ENCODE data around the gene USP48. TPM values are rescaled to one million over a fixed set of nuclear protein-coding genes. Genes with fewer than 3 reads are reported as not detected.
A peak's percentile ranks its signal among the peaks of the same experiment; 100 is the strongest.

The USP48 gene
- total and polyA plus RNA-seq, 10 of the 15 experiments (the other 5 are each of a cell fraction or from before 2014, with no cell fraction given), result 21.2 to 115 (median 75.5) TPM

DNA sequence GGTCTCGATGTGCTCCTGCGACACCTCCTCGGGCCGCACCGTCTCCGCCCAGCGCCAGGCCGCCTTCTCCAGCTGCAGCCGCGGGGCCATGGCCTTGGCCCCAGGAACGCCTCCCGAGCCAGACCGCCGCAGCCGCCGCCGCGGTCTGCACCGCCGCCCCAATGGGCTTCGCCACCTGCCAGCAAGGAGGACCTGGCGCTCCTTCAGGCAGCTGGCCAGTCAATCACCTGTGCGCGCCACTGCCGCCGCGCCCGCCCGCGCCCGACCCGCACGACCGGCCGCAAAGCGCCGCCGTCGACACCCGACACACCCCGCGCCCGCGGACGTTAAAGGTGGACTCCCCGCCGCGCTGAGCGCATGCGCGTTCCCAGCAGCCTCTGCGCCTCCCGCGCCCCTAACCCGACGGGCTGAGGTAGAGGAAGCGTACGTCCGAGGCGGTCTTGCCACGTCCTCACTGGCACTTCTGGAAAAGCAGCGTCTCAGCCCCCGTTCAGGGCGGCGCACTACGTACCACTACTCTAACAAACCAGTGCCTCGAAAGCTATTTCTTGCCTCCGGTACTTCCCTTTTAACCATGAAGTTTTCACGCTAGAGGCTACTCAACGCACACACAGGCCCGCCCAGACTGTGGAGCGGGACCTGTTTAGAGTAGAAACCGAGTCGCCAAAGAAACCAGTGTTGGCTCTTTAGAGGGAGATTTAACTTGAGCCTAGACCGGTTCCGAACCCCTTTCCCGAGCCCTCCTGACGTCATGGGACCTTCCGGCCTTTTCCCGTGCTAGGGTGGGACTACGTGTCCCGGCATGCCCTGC is at the start of gene USP48 (continued):
- TF ChIP-seq IKZF1 (conservative IDR thresholded peaks at IDR 0.05) (peak; percentile 99), NFXL1 (IDR thresholded peaks at IDR 0.05; ENCODE audit: borderline replicate concordance) (no peak), POLR2AphosphoS2 (IDR thresholded peaks at IDR 0.05; ENCODE audit: low read depth, low read length) (peak; percentile 98), CEBPB (IDR thresholded peaks at IDR 0.05; ENCODE audit: borderline replicate concordance in 1 of 2, low read depth in 2 of 2, low read length in 2 of 2) (no peak), BHLHE40 (IDR thresholded peaks at IDR 0.05; ENCODE audit: borderline replicate concordance in 1 of 2, low read depth in 2 of 2, low read length in 1 of 2) (peak; percentile 67 to 74; a peak in 3 of 4 replicates), SIN3A (IDR thresholded peaks at IDR 0.05; ENCODE audit: low read depth, low read length) (no peak; the same call in 1 of the 2 replicates), SREBF2 (IDR thresholded peaks at IDR 0.05; ENCODE audit: low read length) (no peak), FOXM1 (IDR thresholded peaks at IDR 0.05; ENCODE audit: low read depth, low read length) (no peak), FOS (IDR thresholded peaks at IDR 0.05; ENCODE audit: borderline replicate concordance, extremely low read depth, insufficient read length) (no peak), POLR2A (IDR thresholded peaks at IDR 0.05; ENCODE audit: low read depth, low read length) (peak; percentile 100), POLR2AphosphoS5 (IDR thresholded peaks at IDR 0.05; ENCODE audit: low read length) (peak; percentile 99)
- TF ChIP-seq, protein P1, sequence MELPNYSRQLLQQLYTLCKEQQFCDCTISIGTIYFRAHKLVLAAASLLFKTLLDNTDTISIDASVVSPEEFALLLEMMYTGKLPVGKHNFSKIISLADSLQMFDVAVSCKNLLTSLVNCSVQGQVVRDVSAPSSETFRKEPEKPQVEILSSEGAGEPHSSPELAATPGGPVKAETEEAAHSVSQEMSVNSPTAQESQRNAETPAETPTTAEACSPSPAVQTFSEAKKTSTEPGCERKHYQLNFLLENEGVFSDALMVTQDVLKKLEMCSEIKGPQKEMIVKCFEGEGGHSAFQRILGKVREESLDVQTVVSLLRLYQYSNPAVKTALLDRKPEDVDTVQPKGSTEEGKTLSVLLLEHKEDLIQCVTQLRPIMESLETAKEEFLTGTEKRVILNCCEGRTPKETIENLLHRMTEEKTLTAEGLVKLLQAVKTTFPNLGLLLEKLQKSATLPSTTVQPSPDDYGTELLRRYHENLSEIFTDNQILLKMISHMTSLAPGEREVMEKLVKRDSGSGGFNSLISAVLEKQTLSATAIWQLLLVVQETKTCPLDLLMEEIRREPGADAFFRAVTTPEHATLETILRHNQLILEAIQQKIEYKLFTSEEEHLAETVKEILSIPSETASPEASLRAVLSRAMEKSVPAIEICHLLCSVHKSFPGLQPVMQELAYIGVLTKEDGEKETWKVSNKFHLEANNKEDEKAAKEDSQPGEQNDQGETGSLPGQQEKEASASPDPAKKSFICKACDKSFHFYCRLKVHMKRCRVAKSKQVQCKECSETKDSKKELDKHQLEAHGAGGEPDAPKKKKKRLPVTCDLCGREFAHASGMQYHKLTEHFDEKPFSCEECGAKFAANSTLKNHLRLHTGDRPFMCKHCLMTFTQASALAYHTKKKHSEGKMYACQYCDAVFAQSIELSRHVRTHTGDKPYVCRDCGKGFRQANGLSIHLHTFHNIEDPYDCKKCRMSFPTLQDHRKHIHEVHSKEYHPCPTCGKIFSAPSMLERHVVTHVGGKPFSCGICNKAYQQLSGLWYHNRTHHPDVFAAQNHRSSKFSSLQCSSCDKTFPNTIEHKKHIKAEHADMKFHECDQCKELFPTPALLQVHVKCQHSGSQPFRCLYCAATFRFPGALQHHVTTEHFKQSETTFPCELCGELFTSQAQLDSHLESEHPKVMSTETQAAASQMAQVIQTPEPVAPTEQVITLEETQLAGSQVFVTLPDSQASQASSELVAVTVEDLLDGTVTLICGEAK (IDR thresholded peaks at IDR 0.05; ENCODE audit: borderline replicate concordance), result peak; percentile 81; the same call in 1 of the 2 replicates
- TF ChIP-seq, protein P2, sequence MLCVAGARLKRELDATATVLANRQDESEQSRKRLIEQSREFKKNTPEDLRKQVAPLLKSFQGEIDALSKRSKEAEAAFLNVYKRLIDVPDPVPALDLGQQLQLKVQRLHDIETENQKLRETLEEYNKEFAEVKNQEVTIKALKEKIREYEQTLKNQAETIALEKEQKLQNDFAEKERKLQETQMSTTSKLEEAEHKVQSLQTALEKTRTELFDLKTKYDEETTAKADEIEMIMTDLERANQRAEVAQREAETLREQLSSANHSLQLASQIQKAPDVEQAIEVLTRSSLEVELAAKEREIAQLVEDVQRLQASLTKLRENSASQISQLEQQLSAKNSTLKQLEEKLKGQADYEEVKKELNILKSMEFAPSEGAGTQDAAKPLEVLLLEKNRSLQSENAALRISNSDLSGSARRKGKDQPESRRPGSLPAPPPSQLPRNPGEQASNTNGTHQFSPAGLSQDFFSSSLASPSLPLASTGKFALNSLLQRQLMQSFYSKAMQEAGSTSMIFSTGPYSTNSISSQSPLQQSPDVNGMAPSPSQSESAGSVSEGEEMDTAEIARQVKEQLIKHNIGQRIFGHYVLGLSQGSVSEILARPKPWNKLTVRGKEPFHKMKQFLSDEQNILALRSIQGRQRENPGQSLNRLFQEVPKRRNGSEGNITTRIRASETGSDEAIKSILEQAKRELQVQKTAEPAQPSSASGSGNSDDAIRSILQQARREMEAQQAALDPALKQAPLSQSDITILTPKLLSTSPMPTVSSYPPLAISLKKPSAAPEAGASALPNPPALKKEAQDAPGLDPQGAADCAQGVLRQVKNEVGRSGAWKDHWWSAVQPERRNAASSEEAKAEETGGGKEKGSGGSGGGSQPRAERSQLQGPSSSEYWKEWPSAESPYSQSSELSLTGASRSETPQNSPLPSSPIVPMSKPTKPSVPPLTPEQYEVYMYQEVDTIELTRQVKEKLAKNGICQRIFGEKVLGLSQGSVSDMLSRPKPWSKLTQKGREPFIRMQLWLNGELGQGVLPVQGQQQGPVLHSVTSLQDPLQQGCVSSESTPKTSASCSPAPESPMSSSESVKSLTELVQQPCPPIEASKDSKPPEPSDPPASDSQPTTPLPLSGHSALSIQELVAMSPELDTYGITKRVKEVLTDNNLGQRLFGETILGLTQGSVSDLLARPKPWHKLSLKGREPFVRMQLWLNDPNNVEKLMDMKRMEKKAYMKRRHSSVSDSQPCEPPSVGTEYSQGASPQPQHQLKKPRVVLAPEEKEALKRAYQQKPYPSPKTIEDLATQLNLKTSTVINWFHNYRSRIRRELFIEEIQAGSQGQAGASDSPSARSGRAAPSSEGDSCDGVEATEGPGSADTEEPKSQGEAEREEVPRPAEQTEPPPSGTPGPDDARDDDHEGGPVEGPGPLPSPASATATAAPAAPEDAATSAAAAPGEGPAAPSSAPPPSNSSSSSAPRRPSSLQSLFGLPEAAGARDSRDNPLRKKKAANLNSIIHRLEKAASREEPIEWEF (IDR thresholded peaks at IDR 0.05; ENCODE audit: insufficient replicate concordance, low read depth, low read length), result no peak
- TF ChIP-seq, protein P3, sequence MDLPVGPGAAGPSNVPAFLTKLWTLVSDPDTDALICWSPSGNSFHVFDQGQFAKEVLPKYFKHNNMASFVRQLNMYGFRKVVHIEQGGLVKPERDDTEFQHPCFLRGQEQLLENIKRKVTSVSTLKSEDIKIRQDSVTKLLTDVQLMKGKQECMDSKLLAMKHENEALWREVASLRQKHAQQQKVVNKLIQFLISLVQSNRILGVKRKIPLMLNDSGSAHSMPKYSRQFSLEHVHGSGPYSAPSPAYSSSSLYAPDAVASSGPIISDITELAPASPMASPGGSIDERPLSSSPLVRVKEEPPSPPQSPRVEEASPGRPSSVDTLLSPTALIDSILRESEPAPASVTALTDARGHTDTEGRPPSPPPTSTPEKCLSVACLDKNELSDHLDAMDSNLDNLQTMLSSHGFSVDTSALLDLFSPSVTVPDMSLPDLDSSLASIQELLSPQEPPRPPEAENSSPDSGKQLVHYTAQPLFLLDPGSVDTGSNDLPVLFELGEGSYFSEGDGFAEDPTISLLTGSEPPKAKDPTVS (IDR thresholded peaks at IDR 0.05; ENCODE audit: low read depth, low read length), result no peak

All from GM12878 (cell line).